WTC11 (cell line): ENCODE measurements around the gene NATD1. TPM values are rescaled to one million over a fixed set of nuclear protein-coding genes. Genes with fewer than 3 reads are reported as not detected.

Source experiments
- ATAC-seq: fragments of 200-7000 bp; cut with Tn5 transposase; 2 replicates; pipeline ENCODE4 v1.10.0; 2021; ENCODE audit warnings: mild to moderate bottlenecking, moderate library complexity
- CTCF ChIA-PET: fragments of 300-600 bp; sonication (Branson Sonifier 250); formaldehyde crosslinking; loops from one replicate; lab custom pipeline; 2021; ENCODE audit warnings: antibody characterized with exemption; lab: Charles Lee
- POLR2A ChIA-PET: fragments of 350-600 bp; sonication (Branson Sonifier 250); formaldehyde crosslinking; loops from one replicate; lab custom pipeline; 2021; ENCODE audit warnings: antibody characterized with exemption; lab: Charles Lee
- DNase-seq: peaks from one replicate; pipeline ENCODE4 v3.0.0; 2021; ENCODE audit warnings: low spot score
- H3K27ac Mint-ChIP-seq: 2 replicates; pipeline ENCODE4 v1.8.0; 2021; ENCODE audit warnings: mixed read lengths
- H3K27me3 Mint-ChIP-seq: 2 replicates; pipeline ENCODE4 v1.8.0; 2021; ENCODE audit warnings: low read depth, mild to moderate bottlenecking, moderate library complexity, mixed read lengths
- H3K36me3 Mint-ChIP-seq: 2 replicates; pipeline ENCODE4 v1.8.0; 2021; ENCODE audit warnings: mixed read lengths
- H3K4me1 Mint-ChIP-seq: 2 replicates; pipeline ENCODE4 v1.8.0; 2022; ENCODE audit warnings: mixed read lengths
- H3K4me3 Mint-ChIP-seq: 2 replicates; pipeline ENCODE4 v1.8.0; 2021; ENCODE audit warnings: mild to moderate bottlenecking, moderate library complexity, mixed read lengths
- H3K9me3 Mint-ChIP-seq: 2 replicates; pipeline ENCODE4 v1.8.0; 2021; ENCODE audit warnings: mixed read lengths
- AFF4 ChIP-seq: sonication (generic); formaldehyde crosslinking; IDR thresholded peaks from 2 replicates; pipeline ENCODE4 v1.8.1; 2023; ENCODE audit warnings: mild to moderate bottlenecking, missing genetic modification reagents, borderline replicate concordance
- ATF2 ChIP-seq: sonication (generic); formaldehyde crosslinking; IDR thresholded peaks from 2 replicates; pipeline ENCODE4 v1.8.1; 2022; ENCODE audit warnings: low read depth, missing genetic modification reagents, borderline replicate concordance
- CREB1 ChIP-seq: sonication (generic); formaldehyde crosslinking; IDR thresholded peaks from 2 replicates; pipeline ENCODE4 v1.8.0; 2023; ENCODE audit warnings: mild to moderate bottlenecking, missing genetic modification reagents
- FOXJ3 ChIP-seq: sonication (generic); formaldehyde crosslinking; IDR thresholded peaks from 2 replicates; pipeline ENCODE4 v1.9.0; 2021; ENCODE audit warnings: missing genetic modification reagents, mild to moderate bottlenecking, borderline replicate concordance
- FOXK1 ChIP-seq: sonication (generic); formaldehyde crosslinking; IDR thresholded peaks from 2 replicates; pipeline ENCODE4 v1.8.0; 2022; ENCODE audit warnings: mild to moderate bottlenecking, moderate library complexity, missing genetic modification reagents
- FOXP1 ChIP-seq: sonication (generic); formaldehyde crosslinking; IDR thresholded peaks from 2 replicates; pipeline ENCODE4 v1.8.0; 2022; ENCODE audit warnings: missing genetic modification reagents, mild to moderate bottlenecking, moderate library complexity, borderline replicate concordance
- SP1 ChIP-seq: sonication (generic); formaldehyde crosslinking; conservative IDR thresholded peaks from 2 replicates; pipeline ENCODE4 v1.8.1; 2022; ENCODE audit warnings: missing genetic modification reagents
- STAT6 ChIP-seq: sonication (generic); formaldehyde crosslinking; conservative IDR thresholded peaks from 2 replicates; pipeline ENCODE4 v1.8.1; 2023; ENCODE audit warnings: mild to moderate bottlenecking, low read depth, missing genetic modification reagents, moderate library complexity
- TEAD4 ChIP-seq: sonication (generic); formaldehyde crosslinking; IDR thresholded peaks from 2 replicates; pipeline ENCODE4 v1.8.0; 2022; ENCODE audit warnings: mild to moderate bottlenecking, missing genetic modification reagents
- ZNF121 ChIP-seq: sonication (generic); formaldehyde crosslinking; IDR thresholded peaks from 2 replicates; pipeline ENCODE4 v1.8.0; 2023; ENCODE audit warnings: missing genetic modification reagents
- ZNF532 ChIP-seq: fragments of 250-450 bp; sonication (Bioruptor Pico); IDR thresholded peaks from 2 replicates; pipeline ENCODE4 v1.9.0; 2021; ENCODE audit warnings: mild to moderate bottlenecking, borderline replicate concordance
- ZNF671 ChIP-seq: fragments of 250-450 bp; sonication (Bioruptor Pico); IDR thresholded peaks from 2 replicates; pipeline ENCODE4 v1.8.0; 2021; ENCODE audit warnings: mild to moderate bottlenecking
- total RNA-seq: library from RNA; stranded (reverse); gene quantifications from 3 replicates; pipeline ENCODE4 v1.2.3, GENCODE V29; 2021
- TF ChIP-seq, protein P1 (sequence below): sonication (generic); formaldehyde crosslinking; IDR thresholded peaks from 2 replicates; pipeline ENCODE4 v1.8.1; 2023; ENCODE audit warnings: mild to moderate bottlenecking, missing genetic modification reagents, moderate library complexity
- TF ChIP-seq, protein P2 (sequence below): sonication (generic); formaldehyde crosslinking; IDR thresholded peaks from 2 replicates; pipeline ENCODE4 v1.8.0; 2022; ENCODE audit warnings: mild to moderate bottlenecking, missing genetic modification reagents

The NATD1 gene
- total RNA-seq, 1 experiment from 2014 or later = 10.1 TPM

DNA sequence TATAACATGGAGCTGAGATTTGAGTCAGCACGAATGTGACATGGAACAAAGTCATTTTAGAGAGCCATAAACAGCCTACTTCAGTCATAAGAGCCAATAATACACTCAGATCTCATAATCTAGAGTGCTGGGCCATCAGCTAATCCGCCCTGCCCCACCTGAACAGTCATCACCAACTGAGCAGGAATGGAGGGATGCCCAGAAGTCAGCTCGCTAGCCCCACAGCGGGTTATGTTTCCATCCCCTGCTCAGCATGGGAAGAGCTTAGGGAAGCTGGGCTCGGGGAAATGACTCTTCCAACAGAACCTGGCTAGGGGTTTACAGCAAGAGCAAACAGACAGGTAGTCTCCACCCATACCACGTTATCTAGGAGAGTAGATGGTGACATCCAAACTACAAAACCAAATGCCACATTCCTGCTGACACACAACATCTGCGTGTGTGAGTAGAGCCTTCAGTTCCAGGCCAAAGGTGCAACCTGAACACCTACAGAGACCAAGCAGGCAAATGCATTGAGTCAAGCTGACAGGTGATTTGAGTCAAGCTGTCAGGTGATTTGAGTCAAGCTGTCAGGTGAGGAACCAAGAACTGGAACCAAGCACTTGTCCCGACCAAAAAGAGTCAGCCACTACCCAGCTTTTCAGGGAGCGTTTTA is 41.3 kb downstream of the NATD1 start (continued):
- TF ChIP-seq SP1 (CRISPR knock-in tag) = no peak
- no peak for TF ChIP-seq ZNF121

DNA sequence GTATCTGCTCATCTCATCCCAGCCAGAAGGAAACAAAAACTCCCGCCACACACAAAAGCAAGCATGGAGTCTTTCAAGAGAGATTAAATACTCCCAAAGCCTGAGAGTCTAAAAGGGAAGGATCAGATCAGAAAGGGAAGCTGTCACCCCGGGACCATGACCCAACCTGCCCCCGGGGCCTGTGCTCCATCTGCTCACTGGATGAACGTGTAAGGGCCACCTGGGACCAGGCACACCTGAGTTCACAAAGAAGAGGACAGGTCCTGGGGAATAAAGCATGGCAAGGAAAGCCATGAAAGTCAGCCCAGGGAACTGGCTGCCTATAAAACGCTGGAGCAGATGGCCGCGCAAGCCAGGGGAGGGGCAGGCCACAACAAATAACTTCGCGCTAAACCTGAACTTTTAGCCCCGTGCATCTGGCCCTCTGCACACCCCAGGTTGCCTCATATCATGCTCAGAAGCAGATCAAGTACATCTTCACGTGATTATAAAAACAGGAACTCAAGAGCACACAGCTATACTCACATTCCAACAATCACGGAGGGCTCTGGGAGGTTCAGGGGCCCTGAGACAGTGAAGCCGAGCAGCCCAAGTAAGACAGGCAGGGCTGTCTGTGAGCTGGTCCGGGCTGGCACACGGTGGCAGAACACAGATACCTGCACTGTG is 42.7 kb downstream of the NATD1 start:
- H3K27me3 Mint-ChIP-seq = no peaks in the 10 kb centered on the region; the same call in 1 of the 2 replicates
- POLR2A ChIA-PET = no interaction called here
- peak overlapping the region; percentile 78 for H3K27ac Mint-ChIP-seq
- H3K4me3 Mint-ChIP-seq = no peak overlapping the region
- TF ChIP-seq ATF2 (CRISPR knock-in tag) (no peak), ZNF671 (no peak), TEAD4 (no peak), FOXJ3 (CRISPR knock-in tag) (no peak), AFF4 (CRISPR knock-in tag) (no peak)
- TF ChIP-seq, protein P1, sequence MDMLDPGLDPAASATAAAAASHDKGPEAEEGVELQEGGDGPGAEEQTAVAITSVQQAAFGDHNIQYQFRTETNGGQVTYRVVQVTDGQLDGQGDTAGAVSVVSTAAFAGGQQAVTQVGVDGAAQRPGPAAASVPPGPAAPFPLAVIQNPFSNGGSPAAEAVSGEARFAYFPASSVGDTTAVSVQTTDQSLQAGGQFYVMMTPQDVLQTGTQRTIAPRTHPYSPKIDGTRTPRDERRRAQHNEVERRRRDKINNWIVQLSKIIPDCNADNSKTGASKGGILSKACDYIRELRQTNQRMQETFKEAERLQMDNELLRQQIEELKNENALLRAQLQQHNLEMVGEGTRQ (CRISPR knock-in tag) = no peak
- H3K36me3 Mint-ChIP-seq = peaks cover 18% of the 10 kb centered on the region
- CTCF ChIA-PET = interaction anchor here (1.5 to 3.5 kb wide), 2 partner anchors 29 to 70 kb away, joined by 3 to 13 read pairs; no protein-coding TSS in a partner anchor
- ATAC-seq = no peak
- DNase-seq = no peak
- no peaks in the 10 kb centered on the region for H3K9me3 Mint-ChIP-seq
- peaks cover 31% of the 10 kb centered on the region for H3K4me1 Mint-ChIP-seq

GRCh38 chr17:21209511-21210175 is 43.6 kb downstream of the NATD1 start:
- DNase-seq (no peak), ATAC-seq (no peak)
- H3K36me3 Mint-ChIP-seq = peaks cover 18% of the 10 kb centered on the region
- POLR2A ChIA-PET = no interaction called here
- TF ChIP-seq ZNF532 (CRISPR knock-in tag) (no peak), FOXP1 (CRISPR knock-in tag) (no peak), FOXK1 (no peak), CREB1 (no peak), STAT6 (CRISPR knock-in tag) (no peak)
- TF ChIP-seq, protein P2, sequence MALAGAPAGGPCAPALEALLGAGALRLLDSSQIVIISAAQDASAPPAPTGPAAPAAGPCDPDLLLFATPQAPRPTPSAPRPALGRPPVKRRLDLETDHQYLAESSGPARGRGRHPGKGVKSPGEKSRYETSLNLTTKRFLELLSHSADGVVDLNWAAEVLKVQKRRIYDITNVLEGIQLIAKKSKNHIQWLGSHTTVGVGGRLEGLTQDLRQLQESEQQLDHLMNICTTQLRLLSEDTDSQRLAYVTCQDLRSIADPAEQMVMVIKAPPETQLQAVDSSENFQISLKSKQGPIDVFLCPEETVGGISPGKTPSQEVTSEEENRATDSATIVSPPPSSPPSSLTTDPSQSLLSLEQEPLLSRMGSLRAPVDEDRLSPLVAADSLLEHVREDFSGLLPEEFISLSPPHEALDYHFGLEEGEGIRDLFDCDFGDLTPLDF (CRISPR knock-in tag) = no peak
- TF ChIP-seq, all 79 proteins: peak for 0
- H3K4me3 Mint-ChIP-seq = no peak overlapping the region
- CTCF ChIA-PET = no interaction called here
- no peaks in the 10 kb centered on the region for H3K27me3 Mint-ChIP-seq
- no peaks in the 10 kb centered on the region for H3K9me3 Mint-ChIP-seq
- peaks cover 31% of the 10 kb centered on the region for H3K4me1 Mint-ChIP-seq
- no peak overlapping the region; the same call in 1 of the 2 replicates for H3K27ac Mint-ChIP-seq
